Measurements from ENCODE around the gene PHOSPHO2.
"Not testable (repeated sequence)": the region's sequence is repeated elsewhere in the genome, so short reads cannot be mapped to it uniquely, and the experiment has no call there.

PHOSPHO2 gene

DNA sequence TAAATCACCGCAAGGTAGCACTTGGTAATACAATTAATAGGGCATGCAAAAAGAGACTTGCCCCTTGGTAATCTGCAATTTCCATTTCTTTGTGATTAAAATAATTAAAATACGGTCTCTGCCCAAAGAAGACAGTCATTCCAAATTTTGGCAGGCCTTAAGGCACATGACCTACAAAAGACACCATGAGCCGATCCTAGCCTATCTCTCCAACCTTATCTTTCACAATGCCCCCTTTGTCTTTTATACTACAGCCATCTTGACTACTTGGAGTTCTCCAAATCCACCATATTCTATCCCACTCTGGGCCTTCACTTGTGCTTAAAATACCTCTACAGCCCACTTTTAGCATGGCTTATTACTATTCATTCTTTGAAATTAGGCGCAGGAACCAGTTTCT is 23.3 kb upstream of the PHOSPHO2 start:
- no peaks in the 10 kb centered on the region for H3K36me3 Mint-ChIP-seq
- H3K4me3 Mint-ChIP-seq, result no peak overlapping the region
- H3K4me1 Mint-ChIP-seq, result no peaks in the 10 kb centered on the region
- DNase-seq, result no peak
- H3K27ac Mint-ChIP-seq, result no peak overlapping the region
- no peak for ATAC-seq (replicated peaks)
- H3K9me3 Mint-ChIP-seq, result no peaks in the 10 kb centered on the region
- H3K27me3 Mint-ChIP-seq, result peaks cover 0 to 18% of the 10 kb centered on the region in 2 donors

DNA sequence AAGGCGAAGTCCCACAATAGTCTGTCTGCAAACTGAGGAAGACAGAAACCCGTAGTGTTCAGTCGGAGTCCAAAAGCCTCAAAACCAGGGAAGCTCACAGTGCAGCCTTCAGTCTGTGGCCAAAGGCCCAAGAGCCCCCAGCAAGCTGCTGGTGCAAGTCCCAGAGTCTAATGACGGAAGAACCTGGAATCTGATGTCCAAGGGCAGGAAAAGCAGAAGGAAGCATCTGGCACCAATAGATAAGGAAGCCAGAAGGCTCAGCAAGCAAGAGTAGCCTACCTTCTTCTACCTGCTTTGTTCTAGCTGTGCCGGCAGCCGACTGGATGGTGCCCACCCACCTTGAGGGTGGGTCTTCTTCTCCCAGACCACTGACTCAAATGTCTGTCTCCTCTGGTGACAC is 21.9 kb upstream of the PHOSPHO2 start:
- H3K4me3 Mint-ChIP-seq, result no peak overlapping the region
- DNase-seq (no peak), ATAC-seq (replicated peaks) (no peak)
- no peak overlapping the region for H3K27ac Mint-ChIP-seq
- no peaks in the 10 kb centered on the region for H3K4me1 Mint-ChIP-seq
- no peaks in the 10 kb centered on the region for H3K9me3 Mint-ChIP-seq
- no peaks in the 10 kb centered on the region for H3K36me3 Mint-ChIP-seq
- peaks cover 0 to 18% of the 10 kb centered on the region in 2 donors for H3K27me3 Mint-ChIP-seq

DNA sequence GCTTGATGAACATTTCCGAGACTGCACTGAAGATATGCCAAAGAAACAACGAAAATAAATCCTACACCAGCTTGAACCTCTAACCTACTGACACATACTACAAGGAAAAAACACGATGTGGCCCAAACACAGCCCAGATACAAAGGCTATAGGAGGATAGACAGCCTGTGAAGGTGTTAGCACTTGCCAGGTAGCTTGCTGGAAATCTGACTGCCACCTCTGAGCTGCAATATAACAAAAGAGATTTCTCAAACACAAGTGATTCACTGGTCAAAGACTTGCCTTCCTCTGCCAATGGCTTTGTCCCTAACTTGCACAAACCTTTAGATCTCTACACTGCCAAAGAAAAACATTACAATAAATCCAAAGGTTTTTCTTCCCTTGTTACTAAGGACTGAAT is 21.2 kb upstream of the PHOSPHO2 start:
- Mint-ChIP-seq H3K27ac (no peak overlapping the region), H3K27me3 (peaks cover 0 to 18% of the 10 kb centered on the region in 2 donors), H3K36me3 (no peaks in the 10 kb centered on the region), H3K4me1 (no peaks in the 10 kb centered on the region), H3K4me3 (no peak overlapping the region), H3K9me3 (no peaks in the 10 kb centered on the region)
- DNase-seq (no peak), ATAC-seq (replicated peaks) (no peak)

DNA sequence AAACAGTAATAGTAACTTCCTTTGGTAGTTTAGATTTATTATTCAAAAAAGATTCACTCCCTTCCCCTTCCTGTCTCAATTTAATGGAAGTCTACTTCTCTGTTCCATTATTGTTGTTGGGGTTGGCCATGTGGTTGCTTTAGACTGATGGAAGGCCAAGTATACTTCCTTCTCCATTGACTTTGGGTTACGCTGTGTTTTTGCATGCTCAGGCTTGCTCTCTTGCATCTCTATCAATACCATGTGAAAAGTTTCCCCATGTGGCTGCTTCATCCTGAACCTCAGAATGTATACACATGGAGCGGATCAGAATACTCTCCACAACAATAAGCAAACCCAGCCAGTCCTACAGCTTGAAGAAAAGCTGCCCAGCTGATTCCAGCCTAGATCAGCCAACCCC is 20.3 kb upstream of the PHOSPHO2 start:
- DNase-seq, result no peak
- no peak overlapping the region for H3K4me3 Mint-ChIP-seq
- no peak overlapping the region for H3K27ac Mint-ChIP-seq
- no peaks in the 10 kb centered on the region for H3K9me3 Mint-ChIP-seq
- H3K36me3 Mint-ChIP-seq, result no peaks in the 10 kb centered on the region
- no peaks in the 10 kb centered on the region for H3K4me1 Mint-ChIP-seq
- H3K27me3 Mint-ChIP-seq, result peaks cover 0 to 18% of the 10 kb centered on the region in 2 donors
- ATAC-seq (replicated peaks), result no peak

DNA sequence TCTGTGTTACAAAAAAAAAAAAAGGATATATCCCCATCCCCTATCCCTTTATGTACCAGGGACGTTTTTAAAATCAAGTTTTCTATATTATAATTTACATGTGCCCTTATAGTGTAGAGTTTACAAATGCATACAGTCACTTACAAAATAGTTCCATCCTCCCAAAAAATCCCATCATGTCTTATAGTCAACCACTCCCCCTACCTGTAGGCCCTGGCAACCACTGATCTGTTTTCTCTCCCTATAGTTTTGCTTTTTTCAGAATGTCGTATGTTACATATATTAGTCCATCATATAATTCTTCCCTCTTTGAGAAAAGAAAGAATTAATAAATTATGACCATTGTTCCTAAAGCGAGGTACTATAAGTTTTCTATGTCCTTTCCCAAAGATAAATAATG is 17.9 kb upstream of the PHOSPHO2 start:
- H3K27me3 Mint-ChIP-seq, result peaks cover 6 to 14% of the 10 kb centered on the region in 2 donors
- DNase-seq, result no peak
- peaks cover 0 to 2% of the 10 kb centered on the region in 2 donors for H3K9me3 Mint-ChIP-seq
- no peaks in the 10 kb centered on the region for H3K36me3 Mint-ChIP-seq
- H3K27ac Mint-ChIP-seq, result no peak overlapping the region
- H3K4me1 Mint-ChIP-seq, result no peaks in the 10 kb centered on the region
- no peak for ATAC-seq (replicated peaks)
- H3K4me3 Mint-ChIP-seq, result no peak overlapping the region

DNA sequence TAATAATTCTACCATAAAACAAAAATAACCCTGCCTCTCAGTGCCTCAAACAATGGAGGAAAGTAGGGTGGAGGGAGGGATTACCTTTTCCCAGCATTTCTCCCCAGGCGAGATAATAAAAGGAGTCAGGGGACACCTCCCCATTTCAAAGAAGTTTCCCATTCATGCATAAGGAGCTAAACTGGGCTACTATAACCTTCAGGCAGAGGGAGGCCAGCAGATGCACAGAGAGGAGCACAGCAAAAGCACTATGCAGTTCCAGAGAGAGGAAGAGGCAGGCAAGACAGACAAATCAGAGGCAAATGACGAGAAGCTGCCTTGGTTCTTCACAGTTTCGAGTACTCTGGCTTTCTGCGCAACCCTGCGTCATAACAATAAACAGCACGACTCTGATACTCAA is 17.4 kb upstream of the PHOSPHO2 start:
- DNase-seq (no peak), ATAC-seq (replicated peaks) (no peak)
- H3K36me3 Mint-ChIP-seq, result no peaks in the 10 kb centered on the region
- peaks cover 6 to 14% of the 10 kb centered on the region in 2 donors for H3K27me3 Mint-ChIP-seq
- no peak overlapping the region for H3K27ac Mint-ChIP-seq
- peaks cover 0 to 2% of the 10 kb centered on the region in 2 donors for H3K9me3 Mint-ChIP-seq
- no peak overlapping the region for H3K4me3 Mint-ChIP-seq
- H3K4me1 Mint-ChIP-seq, result no peaks in the 10 kb centered on the region

DNA sequence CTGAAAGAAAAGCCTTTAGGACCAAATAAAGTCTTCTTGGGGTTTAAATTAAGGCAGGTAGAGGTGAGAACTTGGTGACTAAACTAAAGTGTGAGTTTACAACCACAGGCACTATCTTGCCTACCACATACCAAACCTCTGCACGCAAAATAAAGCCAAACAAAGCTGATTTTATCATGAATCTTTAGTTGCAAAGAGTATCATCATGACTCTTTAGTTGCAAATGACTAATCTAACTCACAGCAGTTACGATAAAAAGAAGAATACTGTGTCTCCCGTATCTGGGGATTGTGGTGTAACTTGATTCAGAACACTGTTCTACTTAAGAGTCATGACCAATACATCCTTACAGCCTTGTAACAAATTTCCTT is 11.2 kb upstream of the PHOSPHO2 start:
- H3K27ac Mint-ChIP-seq, result no peak overlapping the region
- H3K9me3 Mint-ChIP-seq, result peaks cover 4% of the 10 kb centered on the region in 2 donors
- DNase-seq, result no peak
- H3K36me3 Mint-ChIP-seq, result peaks cover 0 to 5% of the 10 kb centered on the region in 2 donors
- ATAC-seq (replicated peaks), result no peak
- no peak overlapping the region for H3K4me3 Mint-ChIP-seq
- H3K27me3 Mint-ChIP-seq, result peaks cover 7 to 13% of the 10 kb centered on the region in 2 donors
- H3K4me1 Mint-ChIP-seq, result no peaks in the 10 kb centered on the region

DNA sequence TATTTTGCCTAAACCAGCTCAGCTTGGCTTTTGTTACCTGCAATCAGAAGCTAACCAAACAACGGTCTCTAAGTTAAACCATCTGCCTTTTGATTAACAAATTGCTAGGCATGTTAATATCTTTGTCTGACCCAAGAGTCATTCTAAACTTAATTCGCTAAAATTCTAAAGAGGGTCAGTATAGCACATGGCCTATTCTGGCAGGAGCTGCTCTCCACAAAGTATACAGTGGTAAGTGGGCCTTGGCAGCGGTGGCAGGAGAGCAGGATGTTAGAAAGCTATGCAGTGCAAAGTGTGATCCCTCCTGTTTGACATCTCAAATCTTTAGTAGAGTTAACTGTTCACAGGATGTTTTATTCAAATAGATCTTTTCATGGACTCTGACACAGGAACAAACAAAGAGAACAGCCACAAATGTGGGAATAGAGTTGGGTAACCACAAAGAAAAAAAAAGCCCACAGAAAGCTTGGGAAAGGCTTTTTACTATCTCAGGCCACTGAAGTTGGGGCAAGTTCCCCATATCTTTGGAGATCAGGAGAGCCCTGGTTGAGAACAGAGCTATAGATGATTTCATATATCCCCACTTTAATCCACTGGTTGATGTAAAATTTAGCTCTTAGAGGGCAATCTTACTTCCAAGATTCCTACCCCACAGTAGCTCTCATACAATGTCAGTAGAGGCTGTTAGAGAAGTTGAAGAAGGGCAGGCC is 10.7 kb upstream of the PHOSPHO2 start:
- DNase-seq, result no peak
- Mint-ChIP-seq H3K27ac (no peak overlapping the region), H3K9me3 (peaks cover 7 to 8% of the 10 kb centered on the region in 2 donors), H3K27me3 (peaks cover 11 to 17% of the 10 kb centered on the region in 2 donors), H3K4me1 (no peaks in the 10 kb centered on the region), H3K36me3 (peaks cover 4 to 8% of the 10 kb centered on the region in 2 donors), H3K4me3 (no peak overlapping the region)
- ATAC-seq (replicated peaks), result no peak

DNA sequence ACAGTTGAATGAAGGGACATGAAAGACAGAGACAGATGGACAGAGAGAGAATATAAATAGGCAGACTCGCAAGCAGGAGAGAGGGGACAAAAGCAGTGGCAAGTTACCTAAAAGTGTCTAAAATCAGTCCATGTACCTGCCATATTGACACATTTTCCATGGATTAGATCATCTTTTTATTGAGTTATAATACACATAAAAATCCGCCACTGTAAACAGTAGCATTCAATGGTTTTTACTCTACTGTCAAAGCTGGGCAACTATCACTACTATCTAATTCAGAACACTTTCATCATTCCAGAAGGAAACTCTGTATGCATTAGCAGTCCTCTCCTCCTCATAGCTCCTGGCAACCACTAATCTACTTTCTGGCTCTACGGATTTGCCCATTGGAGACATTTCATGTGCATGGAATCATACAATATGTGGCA is 10.1 kb upstream of the PHOSPHO2 start:
- Mint-ChIP-seq H3K4me1 (no peaks in the 10 kb centered on the region), H3K9me3 (peaks cover 10 to 11% of the 10 kb centered on the region in 2 donors), H3K27me3 (peaks cover 14 to 22% of the 10 kb centered on the region in 2 donors), H3K27ac (no peak overlapping the region), H3K36me3 (peaks cover 8 to 12% of the 10 kb centered on the region in 2 donors), H3K4me3 (no peak overlapping the region)
- ATAC-seq (replicated peaks) (no peak), DNase-seq (no peak)

DNA sequence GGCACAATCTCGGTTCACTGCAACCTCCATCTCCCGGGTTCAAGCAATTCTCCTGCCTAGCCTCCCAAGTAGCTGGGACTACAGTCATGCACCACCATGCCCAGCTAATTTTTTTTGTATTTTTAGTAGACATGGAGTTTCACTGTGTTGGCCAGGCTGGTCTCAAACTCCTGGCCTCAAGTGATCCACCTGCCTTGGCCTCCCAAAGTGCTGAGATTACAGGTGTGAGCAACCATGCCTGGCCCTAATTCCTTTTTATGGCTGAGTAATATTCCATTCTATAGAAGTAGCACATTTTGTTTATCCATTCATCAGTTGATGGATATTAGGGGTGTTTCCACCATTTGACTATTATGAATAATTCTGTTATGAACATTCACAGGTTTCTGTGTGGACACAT is 9.6 kb upstream of the PHOSPHO2 start:
- H3K27me3 Mint-ChIP-seq, result peaks cover 14 to 22% of the 10 kb centered on the region in 2 donors
- not testable (repeated sequence) for ATAC-seq (replicated peaks); H3K4me3 Mint-ChIP-seq; H3K4me1 Mint-ChIP-seq; DNase-seq; H3K27ac Mint-ChIP-seq
- peaks cover 10 to 11% of the 10 kb centered on the region in 2 donors for H3K9me3 Mint-ChIP-seq
- H3K36me3 Mint-ChIP-seq, result peaks cover 8 to 12% of the 10 kb centered on the region in 2 donors

DNA sequence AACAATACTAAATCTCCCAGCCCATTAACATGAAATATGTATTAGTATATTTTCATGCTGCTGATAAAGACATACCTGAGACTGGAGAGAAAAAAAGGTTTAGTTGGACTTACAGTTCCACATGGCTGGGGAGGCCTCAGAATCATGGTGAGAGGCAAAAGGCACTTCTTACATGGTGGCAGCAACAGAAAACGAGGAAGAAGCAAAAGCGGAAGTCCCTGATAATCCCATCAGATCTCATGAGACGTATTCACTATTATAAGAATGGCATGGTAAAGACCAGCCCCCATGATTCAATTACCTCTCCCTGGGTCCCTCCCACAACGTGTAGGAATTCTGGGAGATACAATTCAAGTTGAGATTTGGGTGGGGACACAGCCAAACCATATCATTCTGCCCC is 7.4 kb upstream of the PHOSPHO2 start:
- H3K9me3 Mint-ChIP-seq, result peaks cover 16 to 19% of the 10 kb centered on the region in 2 donors
- DNase-seq, result not testable (repeated sequence)

DNA sequence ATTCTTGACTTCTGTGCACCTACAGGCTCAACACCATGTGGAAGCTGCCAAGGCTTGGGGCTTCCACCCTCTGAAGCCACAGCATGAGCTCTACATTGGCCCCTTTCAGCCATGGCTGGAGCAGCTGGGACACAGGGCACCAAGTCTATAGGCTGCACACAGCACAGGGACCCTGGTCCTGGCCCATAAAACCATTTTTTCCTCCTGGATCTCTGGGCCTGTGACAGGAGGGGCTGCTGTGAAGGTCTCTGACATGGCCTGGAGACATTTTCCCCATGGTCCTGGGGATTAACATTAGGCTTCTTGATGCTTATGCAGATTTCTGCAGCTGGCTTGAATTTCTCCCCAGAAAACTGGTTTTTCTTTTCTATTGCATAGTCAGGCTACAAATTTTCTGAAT is 6.3 kb upstream of the PHOSPHO2 start:
- H3K36me3 Mint-ChIP-seq, result peaks cover 12 to 13% of the 10 kb centered on the region in 2 donors
- not testable (repeated sequence) for H3K4me3 Mint-ChIP-seq; ATAC-seq (replicated peaks); DNase-seq; H3K27ac Mint-ChIP-seq; H3K4me1 Mint-ChIP-seq
- H3K9me3 Mint-ChIP-seq, result peaks cover 16 to 19% of the 10 kb centered on the region in 2 donors
- peaks cover 30 to 36% of the 10 kb centered on the region in 2 donors for H3K27me3 Mint-ChIP-seq

More for the DNA sequence above, 7.4 kb upstream of the PHOSPHO2 start:
- H3K27ac Mint-ChIP-seq; ATAC-seq (replicated peaks); H3K4me1 Mint-ChIP-seq; H3K4me3 Mint-ChIP-seq: not testable (repeated sequence)
- Mint-ChIP-seq H3K27me3 (peaks cover 24 to 28% of the 10 kb centered on the region in 2 donors), H3K36me3 (peaks cover 12 to 13% of the 10 kb centered on the region in 2 donors)

DNA sequence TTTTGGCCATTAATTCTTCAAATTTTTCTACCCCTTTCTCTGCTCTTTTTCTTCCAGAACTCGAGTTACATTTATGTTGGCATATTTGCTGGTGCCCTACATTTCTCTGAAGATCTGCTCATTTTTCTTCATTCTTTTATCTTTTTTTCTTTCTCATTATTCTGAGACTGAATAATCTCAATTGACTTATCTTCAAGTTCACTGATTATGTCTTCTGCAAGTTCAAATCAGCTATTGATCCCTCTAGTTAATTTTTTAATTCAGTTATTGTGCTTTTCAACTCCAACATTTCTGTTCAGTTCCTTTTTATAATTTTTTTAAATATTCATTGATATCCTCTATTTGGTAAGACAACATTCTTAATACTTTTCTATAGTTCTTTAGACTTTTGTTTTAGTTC is 3.3 kb upstream of the PHOSPHO2 start:
- DNase-seq (no peak), ATAC-seq (replicated peaks) (no peak)
- Mint-ChIP-seq H3K4me1 (peaks cover 6 to 8% of the 10 kb centered on the region in 2 donors), H3K27ac (no peak overlapping the region), H3K36me3 (peaks cover 12 to 13% of the 10 kb centered on the region in 2 donors), H3K4me3 (no peak overlapping the region), H3K27me3 (peaks cover 30 to 36% of the 10 kb centered on the region in 2 donors), H3K9me3 (peaks cover 16 to 19% of the 10 kb centered on the region in 2 donors)

DNA sequence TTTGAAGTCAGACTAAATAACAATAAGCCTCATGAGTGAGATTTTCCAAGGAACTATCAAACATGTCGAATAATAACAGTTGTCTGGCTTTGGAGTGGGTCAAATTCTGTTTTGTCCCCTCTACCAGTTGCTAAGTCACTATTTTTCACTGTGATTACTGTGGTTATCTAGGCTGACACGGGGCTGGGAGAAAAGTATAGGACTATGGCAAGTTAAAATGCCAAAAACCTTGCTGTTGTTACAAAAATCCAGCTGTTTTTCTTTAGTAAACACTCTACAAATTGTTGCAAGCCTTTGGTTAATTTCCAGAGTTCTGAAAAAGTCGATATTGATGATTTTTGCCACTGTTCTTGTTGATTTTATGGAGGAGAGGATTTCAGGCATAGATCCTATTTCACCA is 1.6 kb upstream of the PHOSPHO2 start:
- H3K4me1 Mint-ChIP-seq, result peaks cover 6 to 8% of the 10 kb centered on the region in 2 donors
- ATAC-seq (replicated peaks) (no peak), DNase-seq (no peak)
- no peak overlapping the region for H3K27ac Mint-ChIP-seq
- H3K4me3 Mint-ChIP-seq, result no peak overlapping the region
- H3K27me3 Mint-ChIP-seq, result peaks cover 23 to 29% of the 10 kb centered on the region in 2 donors
- H3K36me3 Mint-ChIP-seq, result peaks cover 11 to 16% of the 10 kb centered on the region in 2 donors
- peaks cover 14 to 16% of the 10 kb centered on the region in 2 donors for H3K9me3 Mint-ChIP-seq

DNA sequence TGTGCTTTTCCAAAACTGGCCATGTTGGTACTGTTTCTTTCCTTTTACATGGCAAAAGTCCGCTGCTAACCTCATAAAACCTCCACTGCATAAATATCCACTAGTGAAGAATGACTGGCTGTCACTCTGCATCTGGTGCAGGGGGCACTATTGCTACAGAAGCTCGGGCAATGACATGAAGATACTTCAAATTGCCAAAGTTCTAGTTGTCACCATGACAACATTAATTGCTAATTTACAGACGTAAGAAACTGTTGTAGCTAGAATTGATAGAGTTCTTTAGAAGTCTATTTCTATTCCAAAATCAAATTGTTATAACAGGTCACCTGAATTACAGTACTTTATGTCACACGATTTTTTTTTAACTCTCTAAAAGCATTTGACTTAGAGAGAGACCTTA is 909 bp upstream of the PHOSPHO2 start:
- H3K9me3 Mint-ChIP-seq, result peaks cover 12 to 15% of the 10 kb centered on the region in 2 donors
- ATAC-seq (replicated peaks) (no peak), DNase-seq (no peak)
- peaks cover 6 to 8% of the 10 kb centered on the region in 2 donors for H3K4me1 Mint-ChIP-seq
- peak overlapping the region; percentile 88 to 94 for H3K4me3 Mint-ChIP-seq
- peak overlapping the region; percentile 94 for H3K27ac Mint-ChIP-seq
- peaks cover 11 to 18% of the 10 kb centered on the region in 2 donors for H3K36me3 Mint-ChIP-seq
- H3K27me3 Mint-ChIP-seq, result peaks cover 22 to 27% of the 10 kb centered on the region in 2 donors
